GM19238 (cell line): ENCODE results near the gene KIAA1328.
"Not testable (repeated sequence)": the region's sequence is repeated elsewhere in the genome, so short reads cannot be mapped to it uniquely, and the experiment has no call there.

Source experiments
- DNase-seq: peaks from one replicate; pipeline ENCODE4 v3.0.0; 2011; ENCODE audit warnings: low spot score; ENCODE audit not compliant: insufficient read length

The KIAA1328 gene

DNA sequence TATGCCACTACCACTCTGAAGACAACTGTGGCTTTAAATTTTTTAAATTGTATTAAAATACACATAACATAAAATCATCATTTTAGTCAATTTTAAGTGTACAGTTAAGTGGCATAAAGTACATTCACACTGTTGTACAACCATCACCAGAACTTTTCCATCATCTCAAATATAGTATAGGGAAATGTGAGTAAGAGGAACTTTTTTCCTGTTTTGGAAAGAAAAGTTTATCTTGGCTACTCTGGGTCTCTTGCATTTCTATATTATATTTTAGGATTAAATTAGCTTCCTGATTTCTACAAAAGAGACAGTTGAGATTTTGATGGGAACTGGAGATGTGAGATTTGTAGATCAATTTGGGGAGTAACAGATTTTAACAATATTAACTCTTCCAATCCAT lies 3.4 kb upstream of the KIAA1328 start:
- DNase-seq = no peak

DNA sequence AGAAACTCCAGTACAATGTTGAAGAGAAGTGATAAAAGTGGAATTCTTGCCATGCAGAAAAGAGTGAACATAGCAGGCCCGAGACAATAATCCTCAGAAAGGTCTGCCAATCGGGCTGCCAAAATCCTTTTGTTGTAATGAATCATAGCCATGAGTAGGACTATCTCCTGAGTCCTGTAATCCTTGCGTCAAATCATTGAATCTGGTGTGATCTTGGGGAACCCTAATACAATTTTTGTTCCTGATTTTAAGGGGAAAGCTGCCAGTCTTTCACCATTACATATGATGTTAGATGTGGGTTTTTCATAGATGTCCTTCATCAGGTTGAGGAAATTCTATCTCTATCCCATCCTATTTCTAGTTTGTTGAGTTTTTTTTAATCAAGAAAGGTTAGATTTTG lies 2.4 kb upstream of the KIAA1328 start:
- DNase-seq = no peak

GRCh38 chr18:36828157-36828629 lies 734 bp upstream of the KIAA1328 start:
- no peak for DNase-seq

DNA sequence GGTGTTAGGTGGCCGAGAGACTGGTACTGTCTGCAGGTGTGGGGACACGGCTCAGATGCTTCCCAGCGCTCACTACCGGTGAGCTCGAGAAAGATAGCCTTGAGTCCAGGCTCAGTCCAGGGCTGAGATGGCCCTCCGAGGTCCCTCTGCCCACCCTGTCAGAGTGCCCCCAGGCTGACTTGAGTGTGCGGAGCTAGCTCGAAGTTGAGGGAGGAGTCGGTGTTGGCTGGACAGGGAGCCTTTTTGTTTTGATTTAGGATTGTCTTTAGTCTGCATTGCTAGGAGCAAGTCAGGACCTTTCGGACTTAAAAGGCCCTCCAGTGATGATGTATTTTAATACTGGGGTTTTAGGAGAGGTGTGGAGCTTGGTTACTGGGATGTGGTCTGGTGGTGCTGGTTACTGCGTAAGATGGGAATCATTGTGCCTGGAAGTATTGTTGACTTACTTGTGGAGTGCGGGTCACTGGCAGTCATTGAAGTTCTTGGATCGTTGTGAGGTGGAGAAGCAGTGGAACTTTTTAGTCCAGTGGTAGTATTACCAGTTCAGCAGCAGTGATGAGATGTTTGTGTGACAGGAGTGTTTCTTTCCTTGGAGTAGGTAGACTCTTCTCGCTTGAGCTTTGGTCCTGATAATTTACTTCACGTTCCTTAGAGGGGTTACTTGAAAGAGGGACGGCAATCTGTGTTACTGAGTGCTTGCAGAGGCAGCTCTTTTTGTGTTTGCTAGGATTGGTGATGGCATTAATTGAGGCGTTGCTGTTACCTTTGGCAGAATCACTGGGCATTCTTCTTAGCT lies 633 bp downstream of the KIAA1328 start:
- no peak for DNase-seq

- DNase-seq = no peak
These were observed 1.2 kb downstream of the KIAA1328 start for GRCh38 chr18:36830158-36830495.

- DNase-seq = no peak
These were observed 2.2 kb downstream of the KIAA1328 start for GRCh38 chr18:36831139-36831538.

GRCh38 chr18:36833120-36833519 lies 4.2 kb downstream of the KIAA1328 start:
- DNase-seq = no peak

DNA sequence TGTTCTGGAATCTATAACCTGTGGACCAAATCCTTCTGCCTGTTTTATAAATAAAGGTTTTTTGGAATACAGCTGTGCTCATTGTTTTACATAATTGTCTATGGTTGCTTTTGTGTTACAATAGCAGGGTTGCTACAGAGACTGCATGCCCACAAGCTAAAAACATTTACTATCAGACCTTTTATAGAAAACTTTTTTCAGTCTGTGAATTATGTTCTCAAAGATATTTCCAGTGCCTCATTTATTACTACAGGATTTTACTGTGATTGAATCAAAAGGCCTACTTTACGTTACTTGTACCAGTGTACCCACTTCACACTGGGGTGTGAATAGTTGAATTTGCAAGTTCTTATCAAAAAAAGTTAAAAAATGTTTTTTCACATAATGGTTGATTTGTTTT lies 7.0 kb downstream of the KIAA1328 start:
- DNase-seq = no peak

GRCh38 chr18:36839835-36840234 lies 10.9 kb downstream of the KIAA1328 start:
- DNase-seq = no peak

DNA sequence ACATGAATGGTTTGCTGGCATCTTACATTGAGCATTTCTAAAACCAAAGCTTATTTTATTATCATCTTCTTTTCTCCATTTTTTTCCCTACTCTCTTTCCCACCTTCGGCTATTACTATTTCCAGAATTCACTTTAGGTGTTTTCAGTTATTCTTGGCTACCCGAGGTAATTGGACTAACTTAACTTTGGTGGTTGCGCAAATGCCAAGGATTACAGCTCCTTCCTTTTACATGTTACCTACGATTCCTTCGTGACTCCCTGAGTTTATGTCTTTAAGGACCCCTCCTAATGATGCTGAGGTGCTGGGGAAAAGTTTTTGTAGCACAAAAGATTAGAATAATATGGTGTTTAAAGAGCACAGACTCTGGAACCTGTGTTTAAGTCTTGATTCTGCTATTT lies 14.3 kb downstream of the KIAA1328 start:
- DNase-seq = no peak

GRCh38 chr18:36843784-36844183 lies 14.9 kb downstream of the KIAA1328 start:
- DNase-seq = no peak

GRCh38 chr18:36848609-36849008 lies 19.7 kb downstream of the KIAA1328 start:
- DNase-seq = no peak

DNA sequence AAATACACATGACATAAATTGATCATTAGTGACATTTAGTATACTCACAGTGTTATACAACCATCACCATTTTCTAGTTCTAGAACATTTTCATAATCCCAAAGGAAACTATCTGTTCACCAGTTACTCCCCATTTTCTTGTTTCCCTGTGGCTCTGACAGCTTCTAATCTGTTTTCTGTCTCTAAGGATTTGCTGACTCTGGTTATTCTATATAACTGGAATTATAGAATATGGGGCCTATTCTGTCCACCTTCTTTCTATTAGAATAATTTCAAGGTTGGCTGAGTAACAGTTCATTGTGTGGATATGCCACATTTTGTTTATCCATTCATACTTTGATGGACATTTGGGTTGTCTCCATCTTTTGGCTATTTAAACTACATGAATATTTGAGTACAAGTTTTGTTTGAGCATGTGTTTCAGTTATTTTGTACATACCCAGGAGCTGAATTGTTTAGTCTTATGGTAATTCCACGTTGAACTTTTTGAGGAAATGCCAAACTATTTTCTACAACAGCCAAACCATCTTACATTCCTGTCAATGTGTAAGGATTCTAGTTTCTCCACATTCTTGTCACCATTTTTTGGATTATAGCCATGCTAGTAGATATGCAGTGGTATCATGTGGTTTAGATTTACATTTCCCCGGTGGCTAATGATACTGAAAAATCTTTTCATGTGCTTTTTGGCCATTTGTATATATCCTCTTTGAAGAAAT lies 20.5 kb downstream of the KIAA1328 start:
- no peak for DNase-seq

GRCh38 chr18:36850527-36851201 lies 21.7 kb downstream of the KIAA1328 start:
- DNase-seq = no peak

GRCh38 chr18:36851202-36851590 lies 22.3 kb downstream of the KIAA1328 start:
- no peak for DNase-seq

DNA sequence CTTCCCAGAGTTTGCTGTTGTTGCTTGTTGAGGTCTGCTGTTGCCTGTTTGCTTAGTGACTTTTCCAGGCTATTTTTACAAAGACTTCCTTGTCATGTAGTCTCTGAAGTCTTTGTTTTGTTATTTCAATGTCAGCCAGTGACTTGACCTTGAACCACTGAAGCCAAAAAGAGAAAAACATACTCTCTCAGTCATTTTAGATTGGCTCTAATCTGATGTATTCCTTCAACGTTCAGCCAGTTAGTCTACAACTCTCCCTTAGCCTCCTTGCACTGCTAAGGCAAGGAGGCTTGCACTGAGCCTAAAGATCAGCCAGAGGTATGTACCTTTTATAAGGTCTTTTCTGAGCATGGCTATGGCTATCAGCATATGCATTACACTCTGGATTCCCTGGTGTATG lies 27.9 kb downstream of the KIAA1328 start:
- no peak for DNase-seq

- no peak for DNase-seq
These were observed 33.3 kb downstream of the KIAA1328 start for GRCh38 chr18:36862182-36862581.

DNA sequence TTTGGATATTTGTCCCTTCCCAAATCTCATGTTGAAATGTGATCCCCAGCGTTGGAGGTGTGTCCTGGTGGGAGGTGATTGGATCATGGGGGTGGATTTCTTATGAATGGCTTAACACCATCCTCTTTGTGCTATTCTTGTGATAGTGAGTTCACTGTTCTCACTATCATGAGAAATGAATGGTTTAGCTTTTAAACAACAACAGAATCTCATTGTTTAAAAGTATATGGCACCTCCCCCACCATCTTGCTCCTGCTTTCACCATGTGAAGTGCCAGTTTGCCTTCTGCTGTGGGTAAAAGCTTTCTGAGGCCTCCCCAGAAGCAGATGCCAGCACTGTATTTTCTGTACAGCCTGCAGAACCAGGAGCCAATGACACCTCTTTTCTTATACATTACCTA lies 38.1 kb downstream of the KIAA1328 start:
- DNase-seq = no peak

- DNase-seq = no peak
These were observed 42.9 kb downstream of the KIAA1328 start for GRCh38 chr18:36871801-36872200.

- no peak for DNase-seq
These were observed 43.4 kb downstream of the KIAA1328 start for GRCh38 chr18:36872329-36872728.

DNA sequence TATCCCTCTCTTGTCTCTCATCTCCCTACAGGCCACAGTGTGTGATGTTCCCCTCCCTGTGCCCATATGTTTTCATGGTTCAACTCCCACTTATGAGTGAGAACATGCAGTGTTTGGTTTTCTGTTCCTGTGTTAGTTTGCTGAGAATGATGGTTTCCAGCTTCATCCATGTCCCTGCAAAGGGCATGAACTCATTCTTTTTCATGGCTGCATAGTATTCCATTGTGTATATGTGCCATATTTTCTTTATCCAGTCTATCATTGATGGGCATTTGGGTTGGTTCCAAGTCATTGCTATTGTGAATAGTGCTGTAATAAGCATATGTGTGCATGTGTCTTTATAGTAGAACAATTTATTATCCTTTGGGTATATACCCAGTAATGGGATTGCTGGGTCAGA lies 44.9 kb downstream of the KIAA1328 start:
- not testable (repeated sequence) for DNase-seq

- DNase-seq = not testable (repeated sequence)
These were observed 50.9 kb downstream of the KIAA1328 start for GRCh38 chr18:36879796-36880195.
